HG03457 (cell line): ENCODE results near the gene TTLL11.

Experiments used
- ATAC-seq: cut with Tn5 transposase; IDR thresholded peaks from one replicate; pipeline ENCODE4 v1.9.1; 2021; ENCODE audit warnings: moderate number of reproducible peaks; ENCODE audit not compliant: unreplicated experiment

Gene TTLL11

GRCh38 chr9:122053064-122053463 is 40.0 kb downstream of the TTLL11 start:
- no peak for ATAC-seq

GRCh38 chr9:122051351-122052321 is 41.5 kb downstream of the TTLL11 start:
- no peak for ATAC-seq

- no peak for ATAC-seq
Measured at GRCh38 chr9:122050167-122050566, 42.9 kb downstream of the TTLL11 start.

GRCh38 chr9:122042056-122042455 is 51.1 kb downstream of the TTLL11 start:
- ATAC-seq, result no peak

- ATAC-seq, result no peak
Measured at GRCh38 chr9:122040561-122041242, 52.4 kb downstream of the TTLL11 start.

- ATAC-seq, result no peak
Measured at GRCh38 chr9:122039234-122039633, 53.9 kb downstream of the TTLL11 start.

GRCh38 chr9:122036988-122037387 is 56.1 kb downstream of the TTLL11 start:
- no peak for ATAC-seq

GRCh38 chr9:122036408-122036807 is 56.7 kb downstream of the TTLL11 start:
- no peak for ATAC-seq

GRCh38 chr9:122033775-122034373 is 59.2 kb downstream of the TTLL11 start:
- ATAC-seq, result no peak

GRCh38 chr9:122032346-122032745 is 60.8 kb downstream of the TTLL11 start:
- ATAC-seq, result no peak

GRCh38 chr9:122031776-122032175 is 61.3 kb downstream of the TTLL11 start:
- ATAC-seq, result no peak

GRCh38 chr9:122031157-122031556 is 62.0 kb downstream of the TTLL11 start:
- ATAC-seq, result no peak

- no peak for ATAC-seq
Measured at GRCh38 chr9:122030357-122030756, 62.8 kb downstream of the TTLL11 start.

GRCh38 chr9:122029898-122030297 is 63.2 kb downstream of the TTLL11 start:
- ATAC-seq, result no peak

- no peak for ATAC-seq
Measured at GRCh38 chr9:122028089-122028488, 65.0 kb downstream of the TTLL11 start.

- no peak for ATAC-seq
Measured at GRCh38 chr9:122020398-122020797, 72.7 kb downstream of the TTLL11 start.

GRCh38 chr9:122016744-122017143 is 76.4 kb downstream of the TTLL11 start:
- ATAC-seq, result no peak

- ATAC-seq, result no peak
Measured at GRCh38 chr9:122016309-122016708, 76.8 kb downstream of the TTLL11 start.

- no peak for ATAC-seq
Measured at GRCh38 chr9:122015170-122015821, 77.8 kb downstream of the TTLL11 start.

GRCh38 chr9:122011818-122012498 is 81.2 kb downstream of the TTLL11 start:
- ATAC-seq, result no peak

GRCh38 chr9:122008559-122008958 is 84.5 kb downstream of the TTLL11 start:
- no peak for ATAC-seq
